ENCODE data around the gene GLP1R. TPM values are rescaled to one million over a fixed set of nuclear protein-coding genes. Genes with fewer than 3 reads are reported as not detected.
A peak's percentile ranks its signal among the peaks of the same experiment; 100 is the strongest.

GLP1R gene
- total and polyA plus RNA-seq, 4 donors = 0.06 to 1.3 (median 0.13) TPM

- peaks cover 0 to 4% (median 1%) of the 10 kb centered on the region in 4 donors for H3K9me3 ChIP-seq (ENCODE audit: control insufficient read depth in 4 of 4, insufficient read depth in 3 of 4, low read length in 3 of 4)
- peaks cover 0 to 4% (median 0%) of the 10 kb centered on the region in 3 donors for H3K27me3 ChIP-seq (ENCODE audit: control insufficient read depth in 3 of 3, insufficient read depth in 3 of 3, low read length in 2 of 3)
- peak; percentile 70 to 88 (median 79) for DNase-seq
- no peak overlapping the region for H3K4me3 ChIP-seq
- no peaks in the 10 kb centered on the region for H3K36me3 ChIP-seq (ENCODE audit: control insufficient read depth in 4 of 4, insufficient read depth in 4 of 4, low read length in 4 of 4)
- H3K9ac ChIP-seq (ENCODE audit: insufficient read depth in 1 of 2, low read length in 2 of 2) = no peak overlapping the region
- peaks cover 0 to 2% (median 0%) of the 10 kb centered on the region in 5 donors for H3K4me1 ChIP-seq (ENCODE audit: control insufficient read depth in 5 of 5, insufficient read depth in 5 of 5, low read length in 5 of 5)
- TF ChIP-seq, protein P1, sequence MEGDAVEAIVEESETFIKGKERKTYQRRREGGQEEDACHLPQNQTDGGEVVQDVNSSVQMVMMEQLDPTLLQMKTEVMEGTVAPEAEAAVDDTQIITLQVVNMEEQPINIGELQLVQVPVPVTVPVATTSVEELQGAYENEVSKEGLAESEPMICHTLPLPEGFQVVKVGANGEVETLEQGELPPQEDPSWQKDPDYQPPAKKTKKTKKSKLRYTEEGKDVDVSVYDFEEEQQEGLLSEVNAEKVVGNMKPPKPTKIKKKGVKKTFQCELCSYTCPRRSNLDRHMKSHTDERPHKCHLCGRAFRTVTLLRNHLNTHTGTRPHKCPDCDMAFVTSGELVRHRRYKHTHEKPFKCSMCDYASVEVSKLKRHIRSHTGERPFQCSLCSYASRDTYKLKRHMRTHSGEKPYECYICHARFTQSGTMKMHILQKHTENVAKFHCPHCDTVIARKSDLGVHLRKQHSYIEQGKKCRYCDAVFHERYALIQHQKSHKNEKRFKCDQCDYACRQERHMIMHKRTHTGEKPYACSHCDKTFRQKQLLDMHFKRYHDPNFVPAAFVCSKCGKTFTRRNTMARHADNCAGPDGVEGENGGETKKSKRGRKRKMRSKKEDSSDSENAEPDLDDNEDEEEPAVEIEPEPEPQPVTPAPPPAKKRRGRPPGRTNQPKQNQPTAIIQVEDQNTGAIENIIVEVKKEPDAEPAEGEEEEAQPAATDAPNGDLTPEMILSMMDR (IDR thresholded peaks at IDR 0.05; ENCODE audit: control extremely low read depth, extremely low read depth) = no peak
- no peak for ATAC-seq (ENCODE audit: insufficient read depth, low FRiP score)
- 29 to 40% methylated on average over 2 of the region's 2 CpGs for WGBS, 2 donors
- no peak overlapping the region for H3K27ac ChIP-seq (ENCODE audit: low read depth in 1 of 2, low read length in 1 of 2)
Measured at GRCh38 chr6:39137245-39137644, 88.7 kb downstream of the GLP1R start.

Other genes with a start within 250 kb of the GLP1R start
- gene SAYSD1, start 66.4 kb downstream of the GLP1R start, total RNA-seq = 10 to 100 TPM; 15.4 to 17.5 TPM
- 10 to 100 TPM in 1 of 2 donors, 1 to 10 TPM in 1; 9.8 to 17.8 TPM for gene SAYSD1, start 66.4 kb downstream of the GLP1R start, polyA plus RNA-seq
- gene KCNK5, start 180.7 kb downstream of the GLP1R start, total RNA-seq = 10 to 100 TPM; 20.5 to 22.0 TPM
- gene KCNK5, start 180.7 kb downstream of the GLP1R start, polyA plus RNA-seq = 10 to 100 TPM in 1 of 2 donors, 1 to 10 TPM in 1; 6.0 to 11.7 TPM

All from lung (tissue), 12 donors.